ENCODE measurements around the gene IL6.
"Not testable (repeated sequence)": the region's sequence is repeated elsewhere in the genome, so short reads cannot be mapped to it uniquely, and the experiment has no call there.

IL6 gene
- total RNA-seq: 0 reads per million in 2 donors

- DNase-seq: no peak
These were observed at the start of gene IL6 for GRCh38 chr7:22726907-22727713. Gene IL6 (plus strand): TSS chr7:22727200. CDS start chr7:22727263, 63 bp downstream.

GRCh38 chr7:22677263-22677662 lies 49.7 kb upstream of the IL6 start:
- DNase-seq: not testable (repeated sequence)

- DNase-seq: no peak
These were observed 49.3 kb upstream of the IL6 start for GRCh38 chr7:22677680-22678079.

- no peak for DNase-seq
These were observed 46.5 kb upstream of the IL6 start for GRCh38 chr7:22680482-22680911.

GRCh38 chr7:22681312-22681711 lies 45.7 kb upstream of the IL6 start:
- no peak for DNase-seq

GRCh38 chr7:22681852-22682657 lies 44.9 kb upstream of the IL6 start:
- no peak for DNase-seq

- no peak for DNase-seq
These were observed 43.6 kb upstream of the IL6 start for GRCh38 chr7:22683379-22683778.

- no peak for DNase-seq
These were observed 40.4 kb upstream of the IL6 start for GRCh38 chr7:22686620-22687019.

GRCh38 chr7:22688084-22688483 lies 38.9 kb upstream of the IL6 start:
- no peak for DNase-seq

GRCh38 chr7:22688934-22689333 lies 38.1 kb upstream of the IL6 start:
- DNase-seq: not testable (repeated sequence)

GRCh38 chr7:22694597-22695207 lies 32.3 kb upstream of the IL6 start:
- DNase-seq: no peak

- DNase-seq: no peak
These were observed 31.4 kb upstream of the IL6 start for GRCh38 chr7:22695476-22696132.

- DNase-seq: no peak
These were observed 30.3 kb upstream of the IL6 start for GRCh38 chr7:22696541-22697228.

- no peak for DNase-seq
These were observed 29.6 kb upstream of the IL6 start for GRCh38 chr7:22697322-22697859.

- no peak for DNase-seq
These were observed 29.0 kb upstream of the IL6 start for GRCh38 chr7:22697876-22698606.

GRCh38 chr7:22698767-22699166 lies 28.2 kb upstream of the IL6 start:
- no peak for DNase-seq

- DNase-seq: no peak
These were observed 26.4 kb upstream of the IL6 start for GRCh38 chr7:22700559-22701002.

- DNase-seq: no peak
These were observed 24.5 kb upstream of the IL6 start for GRCh38 chr7:22702516-22702915.

GRCh38 chr7:22703107-22703855 lies 23.7 kb upstream of the IL6 start:
- DNase-seq: not testable (repeated sequence)

GRCh38 chr7:22703978-22704610 lies 22.9 kb upstream of the IL6 start:
- DNase-seq: not testable (repeated sequence)

Measured in T-helper 9 cell (primary cell).